ENCODE data around the gene UQCC2.

Gene UQCC2

DNA sequence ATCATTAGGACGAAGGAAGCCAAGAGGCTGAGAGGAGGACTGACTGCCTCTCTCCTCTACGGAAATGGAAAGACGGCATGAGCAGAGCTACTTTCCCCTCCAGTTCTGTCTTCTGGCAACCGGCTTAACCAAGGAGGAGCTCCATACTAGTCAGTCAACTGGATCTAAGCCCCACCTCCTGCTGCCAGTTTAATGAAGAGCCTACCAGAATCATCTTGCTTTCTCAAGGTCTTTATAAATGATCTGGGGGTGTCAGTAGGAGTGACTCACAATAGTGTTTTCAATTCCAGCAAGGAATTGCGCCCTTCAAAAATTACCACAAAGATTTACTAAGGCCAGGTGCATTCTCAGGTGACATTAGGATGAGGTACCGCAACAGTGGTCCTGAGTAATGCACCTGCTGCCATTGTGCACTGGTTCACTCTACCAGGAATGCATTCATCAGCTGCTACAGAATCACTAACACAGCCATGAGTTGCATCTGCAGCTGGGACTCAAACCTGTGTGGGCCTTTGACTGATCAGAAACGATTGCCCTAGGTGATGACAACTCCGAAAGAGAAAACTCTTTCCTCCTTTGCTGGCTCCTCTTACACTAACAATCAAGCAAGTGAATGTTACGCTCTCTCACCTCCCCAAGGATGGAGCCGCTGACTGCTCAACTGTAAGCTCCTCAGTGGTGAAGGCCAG, 2.8 kb downstream of the UQCC2 start:
- DNase-seq (ENCODE audit: low read depth) = no peak
- TF ChIP-seq CTCF (IDR thresholded peaks at IDR 0.05; ENCODE audit: low read length, missing control alignments) = no peak
- no peak overlapping the region for H3K4me3 ChIP-seq (replicated peaks; ENCODE audit: low read depth, low read length)

GRCh38 chr6:33707771-33708170, 3.7 kb downstream of the UQCC2 start:
- H3K4me3 ChIP-seq (replicated peaks; ENCODE audit: low read depth, low read length) = no peak overlapping the region
- TF ChIP-seq CTCF (IDR thresholded peaks at IDR 0.05; ENCODE audit: low read length, missing control alignments) = no peak
- no peak for DNase-seq (ENCODE audit: low read depth)

GRCh38 chr6:33705955-33706725, 5.4 kb downstream of the UQCC2 start:
- H3K4me3 ChIP-seq (replicated peaks; ENCODE audit: low read depth, low read length) = no peak overlapping the region
- DNase-seq (ENCODE audit: low read depth) = no peak
- TF ChIP-seq CTCF (IDR thresholded peaks at IDR 0.05; ENCODE audit: low read length, missing control alignments) = no peak

- no peak for TF ChIP-seq CTCF (IDR thresholded peaks at IDR 0.05; ENCODE audit: low read length, missing control alignments)
- no peak for DNase-seq (ENCODE audit: low read depth)
- H3K4me3 ChIP-seq (replicated peaks; ENCODE audit: low read depth, low read length) = no peak overlapping the region
Observed at GRCh38 chr6:33705268-33705885, 6.1 kb downstream of the UQCC2 start.

- no peak overlapping the region for H3K4me3 ChIP-seq (replicated peaks; ENCODE audit: low read depth, low read length)
- no peak for TF ChIP-seq CTCF (IDR thresholded peaks at IDR 0.05; ENCODE audit: low read length, missing control alignments)
- DNase-seq (ENCODE audit: low read depth) = no peak
Observed at GRCh38 chr6:33704215-33705066, 7.1 kb downstream of the UQCC2 start.

DNA sequence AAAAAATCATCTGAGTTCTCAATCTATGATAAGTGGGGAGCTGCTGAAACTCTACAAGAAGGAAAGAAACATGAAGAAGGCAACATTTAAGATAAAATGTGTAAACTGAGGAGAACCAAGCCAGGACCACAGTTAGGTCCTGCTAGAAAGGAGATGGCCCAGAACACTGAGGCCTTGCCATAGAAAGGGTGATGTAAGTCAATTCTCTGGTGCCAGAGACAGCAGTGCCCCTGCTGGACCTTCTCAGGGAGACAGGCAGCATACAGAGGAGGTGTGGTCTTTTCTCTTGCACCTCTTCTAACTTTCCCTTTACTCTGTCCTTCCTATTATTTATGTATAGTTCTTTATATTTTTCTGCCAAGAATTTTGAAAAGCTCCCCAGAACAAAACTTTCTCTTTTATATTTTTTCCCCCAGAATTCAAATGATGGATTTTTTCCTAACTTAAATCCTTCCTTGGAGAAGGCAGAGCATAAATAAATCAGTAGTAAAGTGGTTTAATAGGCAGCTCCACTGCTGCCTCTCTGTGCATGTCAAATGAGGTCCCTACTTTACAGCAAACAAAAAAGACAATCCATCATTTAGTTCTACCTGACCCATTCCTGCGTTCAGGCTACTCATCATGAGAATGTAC, 9.0 kb downstream of the UQCC2 start:
- peak; percentile 79 for TF ChIP-seq CTCF (IDR thresholded peaks at IDR 0.05; ENCODE audit: low read length, missing control alignments)
- peak; percentile 75 for DNase-seq (ENCODE audit: low read depth)
- H3K4me3 ChIP-seq (replicated peaks; ENCODE audit: low read depth, low read length) = no peak overlapping the region

All from fibroblast of pulmonary artery (primary cell).